WERI-Rb-1 (cell line): ENCODE results near the gene TOP2A.

ENCODE experiments used
- DNase-seq: peaks from one replicate; pipeline ENCODE4 v3.0.0-alpha.2; 2020
- H3K27ac ChIP-seq: fragments of 250-450 bp; sonication (Bioruptor Pico); 2 replicates; pipeline ENCODE4 v1.5.1; 2020; ENCODE audit warnings: mild to moderate bottlenecking, moderate library complexity
- H3K27me3 ChIP-seq: fragments of 250-450 bp; sonication (Bioruptor Pico); 2 replicates; pipeline ENCODE4 v1.5.1; 2021; ENCODE audit warnings: mild to moderate bottlenecking, low read depth, moderate library complexity; ENCODE audit not compliant: insufficient read depth, severe bottlenecking
- H3K36me3 ChIP-seq: fragments of 250-450 bp; sonication (Bioruptor Pico); 2 replicates; pipeline ENCODE4 v1.5.1; 2020; ENCODE audit warnings: mild to moderate bottlenecking, moderate library complexity
- H3K4me3 ChIP-seq: 2 replicates; pipeline ENCODE4 v1.5.1; 2011; ENCODE audit warnings: low read depth, mild to moderate bottlenecking, control low read depth, low read length
- H3K9me3 ChIP-seq: fragments of 250-450 bp; sonication (Bioruptor Pico); 2 replicates; pipeline ENCODE4 v1.5.1; 2021; ENCODE audit warnings: mild to moderate bottlenecking, moderate library complexity; ENCODE audit not compliant: severe bottlenecking
- TF ChIP-seq, protein P1 (sequence below): IDR thresholded peaks from 2 replicates; pipeline ENCODE4 v1.5.1; 2011; ENCODE audit warnings: low read depth, mild to moderate bottlenecking, control low read depth, inconsistent platforms, low read length

TOP2A gene

DNA sequence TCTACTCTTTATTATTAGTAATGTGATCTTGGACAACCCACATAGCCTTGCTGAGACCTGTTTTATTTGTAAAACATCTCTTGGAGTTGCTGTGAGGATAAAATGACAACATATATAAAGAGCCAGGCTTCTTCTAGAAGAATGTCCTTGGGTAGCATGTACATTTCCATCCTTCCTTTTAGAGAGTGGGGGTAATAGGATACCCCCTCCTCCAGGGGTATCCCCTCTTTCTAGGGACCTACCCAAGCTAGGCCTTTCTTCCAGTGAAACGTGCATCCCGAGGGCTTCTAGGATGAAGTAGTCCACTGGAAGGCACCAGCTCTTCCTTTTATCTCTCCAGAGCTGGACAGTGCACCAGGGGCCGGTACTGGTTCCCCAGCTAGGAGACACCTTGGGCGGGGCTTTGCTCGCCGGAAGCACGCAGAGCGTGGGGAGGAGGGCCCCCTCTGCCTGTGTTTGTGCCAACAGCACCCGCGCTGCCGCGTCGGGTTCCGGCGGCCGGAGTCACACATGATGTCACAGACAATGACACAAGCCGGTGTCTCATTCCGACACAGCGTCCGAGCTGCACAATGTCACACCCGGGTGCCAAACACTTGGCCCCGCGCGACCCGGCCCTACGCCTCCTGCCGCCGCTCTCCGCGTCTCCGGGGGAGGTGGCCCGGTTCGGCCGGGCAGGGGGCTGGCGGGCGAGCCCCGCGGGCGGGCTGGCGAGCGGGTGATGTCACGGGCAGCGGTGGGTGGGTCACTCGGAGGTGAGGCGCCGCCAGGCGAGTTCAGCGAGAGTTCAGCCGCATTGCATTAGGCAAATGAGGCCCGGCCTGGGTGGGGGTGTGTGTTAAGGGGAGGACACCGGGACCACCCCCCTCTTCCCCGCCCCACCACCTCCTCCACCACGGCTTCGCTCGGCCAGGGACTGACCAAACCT, 76.6 kb downstream of the TOP2A start:
- TF ChIP-seq, protein P1, sequence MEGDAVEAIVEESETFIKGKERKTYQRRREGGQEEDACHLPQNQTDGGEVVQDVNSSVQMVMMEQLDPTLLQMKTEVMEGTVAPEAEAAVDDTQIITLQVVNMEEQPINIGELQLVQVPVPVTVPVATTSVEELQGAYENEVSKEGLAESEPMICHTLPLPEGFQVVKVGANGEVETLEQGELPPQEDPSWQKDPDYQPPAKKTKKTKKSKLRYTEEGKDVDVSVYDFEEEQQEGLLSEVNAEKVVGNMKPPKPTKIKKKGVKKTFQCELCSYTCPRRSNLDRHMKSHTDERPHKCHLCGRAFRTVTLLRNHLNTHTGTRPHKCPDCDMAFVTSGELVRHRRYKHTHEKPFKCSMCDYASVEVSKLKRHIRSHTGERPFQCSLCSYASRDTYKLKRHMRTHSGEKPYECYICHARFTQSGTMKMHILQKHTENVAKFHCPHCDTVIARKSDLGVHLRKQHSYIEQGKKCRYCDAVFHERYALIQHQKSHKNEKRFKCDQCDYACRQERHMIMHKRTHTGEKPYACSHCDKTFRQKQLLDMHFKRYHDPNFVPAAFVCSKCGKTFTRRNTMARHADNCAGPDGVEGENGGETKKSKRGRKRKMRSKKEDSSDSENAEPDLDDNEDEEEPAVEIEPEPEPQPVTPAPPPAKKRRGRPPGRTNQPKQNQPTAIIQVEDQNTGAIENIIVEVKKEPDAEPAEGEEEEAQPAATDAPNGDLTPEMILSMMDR: peak; percentile 46; the same call in 1 of the 2 replicates
- Histone ChIP-seq H3K27ac (peak overlapping the region; percentile 82), H3K4me3 (peak overlapping the region; percentile 60), H3K27me3 (no peaks in the 10 kb centered on the region), H3K36me3 (peaks cover 4% of the 10 kb centered on the region), H3K9me3 (no peaks in the 10 kb centered on the region)
- peak; percentile 96 for DNase-seq

DNA sequence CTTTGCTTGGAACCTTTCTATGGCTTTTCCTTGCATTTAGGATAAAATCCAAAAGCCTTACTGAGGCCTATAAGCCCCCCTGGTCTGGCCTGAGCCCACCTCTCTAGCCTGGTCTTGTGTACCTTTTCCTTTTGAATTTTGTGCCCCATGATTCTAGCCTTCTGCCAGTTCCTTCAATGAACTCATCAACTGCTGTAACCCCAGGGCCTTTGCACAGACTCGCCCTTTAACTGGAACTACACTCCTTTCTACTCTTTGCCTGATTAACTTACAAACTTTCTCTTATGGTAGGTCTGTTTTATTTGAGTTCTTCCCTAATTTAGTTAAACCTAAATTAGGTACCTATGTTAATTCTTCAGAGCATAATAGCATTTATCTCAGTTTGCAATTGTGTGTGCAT, 77.4 kb downstream of the TOP2A start:
- Histone ChIP-seq H3K9me3 (no peaks in the 10 kb centered on the region), H3K27ac (no peak overlapping the region), H3K4me3 (no peak overlapping the region), H3K36me3 (peaks cover 4% of the 10 kb centered on the region), H3K27me3 (no peaks in the 10 kb centered on the region)
- TF ChIP-seq, protein P1: no peak
- no peak for DNase-seq

DNA sequence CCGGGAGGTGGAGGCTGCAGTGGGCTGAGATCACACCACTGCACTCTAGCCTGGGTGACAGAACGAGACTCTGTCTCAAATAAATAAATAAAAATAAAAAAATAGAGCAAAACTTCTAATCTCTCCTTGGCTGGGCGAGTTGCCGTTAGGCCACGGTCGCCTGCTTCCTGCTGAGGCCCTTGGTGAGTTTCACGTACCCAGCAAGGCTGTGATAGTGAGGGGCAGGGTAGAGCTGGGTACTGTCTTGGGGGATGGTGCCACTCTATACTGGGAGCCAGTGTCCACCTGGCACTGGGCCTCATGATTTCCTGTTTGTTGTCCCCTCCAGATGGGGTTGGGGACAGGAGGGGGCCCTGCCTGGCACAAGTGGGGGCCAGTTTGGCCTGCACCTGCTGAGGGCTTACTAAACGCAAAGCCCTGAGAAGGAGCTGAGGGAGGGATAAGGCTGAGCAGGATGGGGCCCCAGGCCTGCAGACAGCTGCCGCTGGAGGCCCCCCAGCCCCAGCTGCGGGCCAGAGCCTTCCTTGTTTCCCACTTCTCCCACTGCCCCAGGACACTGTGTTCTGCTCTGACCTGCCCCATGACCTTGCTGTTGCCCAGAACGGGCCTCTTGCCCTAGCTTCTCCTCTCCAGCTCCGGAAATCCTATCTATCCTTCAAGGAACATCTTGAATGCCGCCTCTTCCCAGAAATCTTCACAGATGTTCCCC, 78.6 kb downstream of the TOP2A start:
- Histone ChIP-seq H3K27me3 (no peaks in the 10 kb centered on the region), H3K4me3 (no peak overlapping the region), H3K36me3 (peaks cover 4% of the 10 kb centered on the region), H3K27ac (no peak overlapping the region), H3K9me3 (no peaks in the 10 kb centered on the region)
- TF ChIP-seq, protein P1: no peak
- DNase-seq: no peak
